HG02642 (cell line): ENCODE measurements around the gene MAPKAP1.
A peak's percentile ranks its signal among the peaks of the same experiment; 100 is the strongest.
"Not testable (repeated sequence)": the region's sequence is repeated elsewhere in the genome, so short reads cannot be mapped to it uniquely, and the experiment has no call there.

Experiments
- ATAC-seq: cut with Tn5 transposase; IDR thresholded peaks from one replicate; pipeline ENCODE4 v1.9.1; 2021; ENCODE audit warnings: mild to moderate bottlenecking; ENCODE audit not compliant: unreplicated experiment, poor library complexity

MAPKAP1 gene

DNA sequence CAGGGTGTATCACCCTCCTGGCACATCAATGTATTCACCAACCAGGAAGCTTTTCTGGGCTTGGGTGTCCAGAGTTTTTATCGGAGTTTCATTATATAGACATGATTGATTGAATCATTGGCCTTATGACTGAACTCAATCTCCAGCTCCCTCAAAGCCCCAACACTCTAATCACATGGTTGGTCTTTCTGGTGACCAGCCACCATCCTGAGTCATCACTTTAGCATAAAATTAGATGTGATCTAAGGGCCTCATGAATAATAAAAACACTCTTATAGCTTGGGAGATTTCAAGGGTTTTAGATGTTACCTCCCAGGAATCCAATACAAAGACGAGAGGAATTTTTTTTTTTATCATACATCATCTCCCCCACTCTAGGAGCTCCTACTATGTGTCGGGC lies 32.4 kb upstream of the MAPKAP1 start:
- ATAC-seq, result no peak

DNA sequence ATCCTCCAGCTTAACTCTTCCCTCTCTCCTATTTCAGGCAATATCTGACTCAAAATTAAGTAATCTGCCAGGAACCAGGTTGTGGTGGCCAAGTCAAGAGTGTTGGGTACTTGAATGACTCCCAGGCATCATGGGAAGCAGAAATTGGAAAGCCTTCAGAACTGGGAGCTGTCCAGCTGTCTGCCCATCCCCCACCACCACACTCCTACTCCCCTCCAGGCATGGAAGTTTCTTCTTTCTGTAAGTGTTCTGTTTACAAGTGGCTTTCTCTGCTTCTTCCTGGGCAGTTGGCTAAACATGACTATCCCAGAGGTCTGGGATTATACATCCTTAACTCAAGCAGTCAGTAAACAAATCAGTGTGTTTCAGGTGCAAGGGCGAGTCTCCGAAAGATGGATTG lies 25.6 kb upstream of the MAPKAP1 start:
- ATAC-seq, result no peak

DNA sequence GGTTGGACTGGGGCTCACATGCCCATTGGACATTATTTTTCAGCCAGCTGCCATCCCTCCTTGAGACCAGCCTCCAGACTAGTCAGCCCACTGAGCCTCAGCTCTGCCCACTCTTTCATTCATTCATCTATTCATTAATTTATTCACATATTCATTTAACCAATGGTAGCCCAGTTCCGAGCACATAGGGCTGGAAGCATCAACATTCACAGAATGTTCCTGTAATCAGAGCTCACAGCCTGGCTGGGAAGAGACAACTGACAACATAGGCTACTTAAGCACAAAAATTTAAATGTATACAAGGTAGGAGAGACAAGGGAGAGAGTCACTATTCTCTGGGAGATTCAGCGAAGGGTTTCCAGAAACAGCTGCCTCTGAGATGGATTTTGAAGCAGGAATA lies 23.2 kb upstream of the MAPKAP1 start:
- no peak for ATAC-seq

DNA sequence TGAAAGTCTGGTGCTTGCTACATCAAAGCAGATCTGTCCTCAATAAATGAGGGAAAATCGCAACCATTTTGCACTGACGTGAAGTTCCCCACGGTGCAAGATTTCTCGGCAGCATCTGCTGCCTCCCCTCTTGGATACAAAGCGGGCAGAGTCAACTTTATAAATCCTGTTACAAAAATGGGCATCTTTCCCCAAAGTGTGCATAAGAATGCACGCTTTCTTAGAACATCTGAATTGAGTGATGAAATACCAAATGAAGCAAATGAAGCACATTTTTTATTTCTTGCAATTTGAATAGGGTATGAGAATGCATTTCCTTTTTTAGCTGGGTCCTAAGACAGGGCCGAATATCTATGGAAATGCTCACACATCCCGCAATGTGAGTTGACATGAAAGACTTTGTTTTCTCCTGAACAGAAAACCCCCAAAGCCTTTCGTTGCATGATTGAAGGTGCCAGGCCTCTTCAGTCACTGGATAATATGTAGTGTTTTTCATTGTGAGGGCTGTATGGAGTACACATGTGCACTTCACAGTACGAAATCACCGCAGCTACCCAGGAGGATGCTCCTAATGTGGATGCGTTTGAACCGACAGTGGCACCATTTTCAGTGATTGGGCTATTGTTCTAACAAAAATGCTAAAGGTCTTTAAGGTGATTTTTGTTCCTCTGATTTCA lies 19.6 kb upstream of the MAPKAP1 start:
- ATAC-seq, result no peak

DNA sequence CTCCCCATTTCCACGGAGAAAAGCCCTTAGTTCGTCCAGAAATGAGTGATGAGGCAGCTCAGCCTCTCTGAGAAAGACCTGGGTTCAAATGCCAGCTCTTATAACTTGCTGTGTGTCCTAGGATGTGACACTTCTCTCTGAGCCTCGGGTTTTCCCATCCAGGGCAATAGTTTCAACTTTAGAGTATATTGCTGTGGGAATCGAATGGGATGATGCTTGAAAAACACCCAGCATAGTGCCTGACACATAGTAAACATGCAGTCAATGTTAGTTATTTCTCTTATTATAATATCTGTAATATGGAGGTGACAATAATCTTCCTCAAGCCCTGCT lies 430 bp upstream of the MAPKAP1 start:
- ATAC-seq, result no peak

DNA sequence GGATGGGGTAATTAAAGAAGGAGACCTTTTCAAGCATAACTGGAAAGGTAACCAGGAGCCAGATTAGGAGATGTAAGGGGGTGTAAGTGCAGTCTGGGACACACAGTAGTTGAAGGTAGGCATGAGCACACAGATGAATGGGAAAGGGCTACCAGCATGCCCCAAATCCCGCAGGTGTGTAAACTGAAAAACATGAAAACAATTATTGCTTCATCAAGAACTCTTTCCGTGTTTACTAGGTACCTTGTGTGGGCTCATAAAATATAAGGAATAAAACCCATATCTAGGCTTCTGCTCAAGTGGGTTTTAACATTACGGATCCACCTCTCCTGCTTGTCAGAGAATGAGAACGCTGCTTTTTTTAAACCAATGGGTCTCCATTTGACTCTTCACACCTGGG lies 1.1 kb downstream of the MAPKAP1 start:
- ATAC-seq, result no peak

DNA sequence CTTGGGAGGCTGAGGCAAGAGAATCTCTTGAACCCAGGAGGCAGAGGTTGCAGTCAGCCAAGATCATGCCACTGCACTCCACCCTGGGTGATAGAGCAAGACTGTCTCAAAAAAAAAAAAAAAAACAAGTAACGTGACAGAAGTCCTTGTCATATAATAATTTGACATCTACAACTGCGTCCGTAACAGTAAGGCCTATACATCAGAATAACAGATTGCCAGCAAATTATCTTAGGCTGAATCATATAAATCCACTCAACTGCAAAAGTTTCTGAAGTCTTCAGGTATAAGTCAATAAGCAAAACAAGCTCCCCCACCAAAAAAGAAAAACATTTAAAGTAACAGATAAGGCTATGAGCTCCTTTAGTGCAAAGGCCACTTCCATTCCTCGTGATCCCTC lies 3.3 kb downstream of the MAPKAP1 start:
- ATAC-seq, result no peak

DNA sequence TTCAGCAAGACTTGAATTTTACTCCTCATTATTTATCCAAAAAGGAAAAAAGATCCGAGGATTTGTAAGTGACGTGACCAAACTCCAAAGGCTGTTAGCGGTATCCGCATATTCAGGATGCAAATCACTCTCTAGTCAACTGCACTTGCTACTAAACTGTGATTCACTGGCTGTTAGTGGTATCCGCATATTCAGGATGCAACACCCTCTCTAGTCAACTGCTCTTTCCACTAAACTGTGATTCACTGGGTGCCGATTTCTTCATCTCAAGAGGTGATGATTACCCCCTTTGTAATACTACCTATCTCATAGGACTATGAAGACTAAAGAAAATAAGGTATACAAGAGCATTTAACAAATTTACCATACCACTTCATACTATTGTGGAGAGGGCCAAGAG lies 5.7 kb downstream of the MAPKAP1 start:
- ATAC-seq, result no peak

DNA sequence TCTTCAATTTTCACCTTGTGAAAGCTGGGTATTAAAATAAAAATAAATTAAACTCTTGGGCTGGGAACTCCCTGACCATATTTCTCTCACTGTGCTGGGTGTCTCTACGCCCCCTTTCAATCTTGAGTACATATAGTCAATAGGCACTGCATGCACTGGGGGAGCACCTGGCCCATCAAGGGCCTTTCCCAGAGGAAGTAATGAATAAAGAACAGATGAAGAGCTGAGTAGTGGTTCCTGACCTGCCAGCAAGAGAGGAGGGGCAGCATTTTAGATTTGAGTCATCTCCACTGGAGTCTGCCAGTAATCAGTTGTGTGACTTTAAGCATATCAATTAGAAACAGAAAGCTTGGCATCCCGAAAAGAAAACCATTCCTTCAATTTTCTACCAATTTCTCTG lies 6.2 kb downstream of the MAPKAP1 start:
- peak; percentile 90 for ATAC-seq

DNA sequence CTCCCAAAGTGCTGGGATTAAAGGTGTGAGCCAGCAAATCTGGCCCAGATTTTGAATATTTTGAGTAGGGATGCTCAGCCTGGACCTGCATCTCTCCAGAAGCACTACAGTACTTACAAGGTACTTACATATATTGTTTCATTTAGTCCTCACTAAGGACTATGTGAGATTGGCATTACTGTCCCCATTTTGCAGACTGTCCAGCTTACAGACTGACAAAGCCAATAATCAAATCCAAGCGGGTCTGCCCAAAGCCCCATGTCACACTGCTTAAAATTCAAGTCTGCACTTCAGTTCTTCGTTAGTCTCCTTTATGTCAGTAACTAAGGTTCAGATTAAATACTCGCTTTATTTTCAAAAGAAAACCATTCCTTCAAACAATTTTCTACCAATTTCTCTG lies 7.1 kb downstream of the MAPKAP1 start:
- no peak for ATAC-seq

DNA sequence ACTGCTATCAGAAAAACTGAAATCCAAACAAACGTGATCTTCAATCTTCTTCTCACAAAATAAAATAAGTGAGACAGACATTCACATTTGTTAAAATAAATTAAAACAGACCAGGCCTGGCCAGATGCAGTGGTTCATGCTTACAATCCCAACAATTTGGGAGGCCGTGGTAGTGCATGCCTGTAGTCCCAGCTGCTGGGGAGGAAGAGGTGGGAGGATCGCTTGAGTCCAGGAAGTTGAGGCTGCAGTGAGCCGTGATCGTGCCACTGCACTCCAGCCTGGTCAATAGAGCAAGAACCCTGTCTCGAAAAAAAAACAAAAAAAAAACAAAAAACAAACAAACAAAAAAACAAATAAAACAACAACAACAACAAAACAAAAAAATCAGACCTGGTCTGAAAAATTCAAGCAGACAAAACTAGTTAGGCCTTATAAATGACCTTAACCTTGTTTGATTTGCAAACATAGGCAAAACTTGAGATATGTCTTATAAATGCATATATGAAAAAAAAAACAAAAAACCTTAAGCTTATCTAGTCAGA lies 10.8 kb downstream of the MAPKAP1 start:
- ATAC-seq, result no peak

DNA sequence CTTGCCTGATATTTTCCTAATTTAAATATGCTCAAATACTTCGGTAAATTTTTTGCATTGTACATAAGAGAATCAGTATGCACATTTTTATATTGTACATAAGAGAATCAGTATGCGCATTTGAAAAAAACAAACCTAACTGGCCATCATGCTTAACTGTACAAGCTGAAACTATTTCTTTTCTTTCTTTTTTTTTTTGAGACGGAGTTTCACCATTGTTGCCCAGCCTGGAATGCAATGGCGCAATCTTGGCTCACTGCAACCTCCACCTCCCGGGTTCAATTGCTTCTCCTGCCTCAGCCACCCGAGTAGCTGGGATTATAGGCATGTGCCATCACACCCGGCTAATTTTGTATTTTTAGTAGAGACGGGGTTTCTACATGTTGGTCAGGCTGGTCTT lies 11.5 kb downstream of the MAPKAP1 start:
- not testable (repeated sequence) for ATAC-seq

DNA sequence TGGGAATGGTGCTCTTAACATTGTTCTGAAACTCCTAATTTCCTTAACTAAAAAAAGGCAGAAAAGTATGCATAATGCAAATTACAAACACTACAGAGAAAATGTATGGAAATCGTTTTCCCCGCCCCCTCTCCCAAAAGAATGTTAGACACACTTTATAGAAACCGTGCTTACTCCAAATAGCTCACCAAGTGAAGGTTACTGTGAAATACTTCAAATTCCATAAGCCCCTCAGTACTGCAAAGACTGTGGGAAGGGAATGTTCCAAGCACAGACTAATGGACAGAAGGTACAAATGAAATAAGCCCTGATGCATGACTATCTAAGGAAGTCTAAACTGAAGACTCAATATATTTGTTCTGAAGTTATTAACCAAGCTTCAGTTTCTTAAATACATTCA lies 12.5 kb downstream of the MAPKAP1 start:
- no peak for ATAC-seq

DNA sequence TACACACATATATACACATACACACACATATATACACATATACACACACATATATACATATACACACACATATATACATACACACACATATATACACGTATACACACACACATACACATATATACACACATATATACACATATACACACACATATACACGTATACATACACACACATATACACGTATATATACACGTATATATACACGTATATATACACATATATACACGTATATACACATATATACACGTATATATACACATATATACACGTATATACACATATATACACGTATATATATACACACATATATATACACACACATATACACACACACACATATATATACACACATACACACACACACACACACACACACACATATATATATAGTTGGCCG lies 13.5 kb downstream of the MAPKAP1 start:
- not testable (repeated sequence) for ATAC-seq

DNA sequence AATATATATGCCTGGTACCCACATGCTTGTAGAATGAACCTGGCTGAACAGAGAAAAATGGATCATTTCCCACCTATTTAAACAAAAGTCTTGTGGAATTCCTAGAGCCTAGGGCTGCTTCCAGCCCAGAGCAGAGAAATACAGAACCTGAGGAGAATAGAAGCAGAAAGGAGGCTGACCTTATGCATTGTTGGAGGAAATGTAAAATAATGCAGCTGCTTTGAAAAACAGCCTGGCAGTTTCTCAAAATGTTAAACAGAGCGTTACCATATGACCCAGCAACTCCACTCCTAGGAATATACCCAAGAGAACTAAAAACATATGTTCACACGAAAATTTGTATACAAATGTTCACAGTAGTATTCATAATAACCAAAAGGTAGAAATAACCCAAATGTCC lies 15.1 kb downstream of the MAPKAP1 start:
- no peak for ATAC-seq

DNA sequence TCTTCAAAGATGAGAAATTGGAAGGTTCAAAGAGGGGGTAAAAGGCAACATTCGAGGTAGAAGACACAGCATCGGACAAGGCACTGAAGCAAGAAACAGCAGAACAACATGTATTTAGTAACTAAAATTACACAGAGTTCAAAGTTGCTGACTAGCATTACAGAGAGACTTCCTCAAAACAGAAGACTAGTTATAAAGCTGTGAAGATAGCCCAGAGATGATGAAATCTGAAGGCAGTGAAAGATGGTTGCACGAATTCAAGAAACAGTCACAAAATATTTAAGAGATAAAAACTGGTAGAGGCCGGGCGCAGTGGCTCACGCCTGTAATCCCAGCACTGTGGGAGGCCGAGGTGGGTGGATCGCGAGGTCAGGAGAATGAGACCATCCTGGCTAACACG lies 16.3 kb downstream of the MAPKAP1 start:
- no peak for ATAC-seq

DNA sequence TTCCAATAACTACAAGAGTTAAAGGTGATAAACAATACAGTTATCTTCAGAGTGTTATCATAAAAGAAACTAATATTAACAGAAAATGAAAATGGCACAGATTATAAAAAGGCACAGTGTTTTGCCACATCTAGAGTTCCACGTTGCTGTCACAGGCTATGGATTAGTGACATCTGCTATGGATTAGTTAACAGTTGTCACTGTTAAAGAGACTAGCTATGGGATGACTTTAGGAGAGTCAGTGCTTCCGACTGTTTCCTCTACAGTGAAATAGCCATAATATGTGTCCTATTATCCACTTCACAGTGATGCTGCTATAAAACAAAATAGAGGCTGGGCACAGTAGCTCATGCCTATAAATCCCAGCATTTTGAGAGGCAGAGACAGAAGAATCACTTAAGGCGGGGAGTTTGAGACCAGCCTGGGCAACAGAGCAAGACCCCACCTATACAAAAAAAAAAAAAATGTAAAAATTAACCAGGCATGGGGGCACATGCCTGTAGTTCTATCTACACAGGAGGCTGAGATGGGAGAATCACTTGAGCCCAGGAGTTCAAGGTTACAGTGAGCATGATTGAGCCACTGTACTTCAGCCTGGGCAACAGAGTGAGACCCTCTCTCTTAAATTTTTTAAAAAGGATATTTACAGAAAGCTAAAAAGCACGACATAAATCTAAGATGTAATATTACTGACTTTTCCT lies 19.7 kb downstream of the MAPKAP1 start:
- no peak for ATAC-seq

DNA sequence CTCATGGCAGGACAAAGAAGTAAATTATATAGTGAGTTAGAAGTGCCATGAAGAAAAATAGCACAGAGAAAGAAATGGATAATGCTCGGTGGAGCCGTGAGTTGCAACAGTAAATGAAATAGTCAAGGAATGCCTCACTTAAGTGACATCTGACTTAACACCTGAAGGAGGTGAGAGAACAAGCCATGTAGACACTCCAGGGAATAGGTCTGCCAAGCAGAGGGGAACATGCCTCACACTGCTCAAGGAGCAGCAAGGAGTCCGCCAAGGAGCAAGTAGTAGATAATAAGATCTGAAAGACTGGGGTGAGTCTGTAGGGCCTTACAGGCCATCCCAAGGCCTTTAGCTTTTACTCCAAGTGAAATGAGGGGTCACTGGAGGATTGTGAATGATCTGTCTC lies 21.8 kb downstream of the MAPKAP1 start:
- ATAC-seq, result no peak

DNA sequence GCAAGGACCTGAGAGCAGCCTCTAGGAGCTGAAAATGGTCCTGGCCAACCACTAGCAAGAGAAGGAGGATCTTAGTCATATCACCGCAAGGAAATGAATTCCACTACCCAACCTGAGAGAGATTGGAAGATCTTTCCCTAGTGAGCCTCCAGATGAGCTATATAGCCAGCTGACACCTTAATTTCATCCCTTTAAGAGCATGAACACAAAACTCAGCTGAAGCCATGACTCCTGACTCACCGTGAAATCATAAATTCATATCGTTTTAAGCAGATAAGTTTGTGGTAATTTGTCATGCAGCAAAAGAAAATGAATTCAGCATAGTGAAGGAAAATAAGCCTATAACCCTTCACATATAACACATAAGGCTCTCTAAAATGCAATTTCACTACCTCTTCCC lies 23.5 kb downstream of the MAPKAP1 start:
- no peak for ATAC-seq

DNA sequence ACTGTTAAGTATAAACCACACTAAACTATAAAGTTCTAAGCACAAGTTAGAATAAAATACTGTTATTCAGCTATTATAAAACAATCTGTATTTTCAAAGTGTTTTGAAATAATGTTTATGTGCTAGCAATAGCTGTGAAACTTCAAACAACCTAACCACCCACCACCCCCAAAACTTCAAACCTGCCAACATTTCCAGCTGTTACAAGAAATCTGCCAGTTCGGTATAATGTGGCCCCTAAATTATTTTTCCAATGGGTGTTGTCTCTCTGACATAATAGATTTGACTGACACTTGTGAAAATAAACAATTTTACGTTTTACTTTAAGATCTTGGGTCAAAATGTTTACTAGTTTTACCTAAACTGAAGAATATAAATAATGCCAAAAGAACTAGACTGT lies 24.7 kb downstream of the MAPKAP1 start:
- no peak for ATAC-seq

DNA sequence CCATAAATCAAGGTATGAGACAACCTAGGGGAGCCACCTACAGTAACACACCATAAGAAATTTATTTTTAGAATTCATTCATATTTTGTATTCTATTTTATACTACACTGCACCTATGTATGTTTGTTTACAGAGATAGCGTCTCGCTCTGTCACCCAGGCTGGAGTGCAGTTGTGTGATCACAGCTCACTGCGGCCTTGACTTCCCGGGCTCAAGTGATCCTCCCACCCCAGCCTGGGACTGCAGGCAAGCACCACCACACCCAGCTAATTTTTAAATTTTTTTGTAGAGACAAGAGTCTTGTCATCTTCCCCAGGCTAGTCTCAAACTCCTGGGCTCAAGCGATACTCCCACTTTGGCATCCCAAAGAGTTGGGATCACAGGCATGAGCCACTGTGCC lies 25.4 kb downstream of the MAPKAP1 start:
- ATAC-seq, result no peak

DNA sequence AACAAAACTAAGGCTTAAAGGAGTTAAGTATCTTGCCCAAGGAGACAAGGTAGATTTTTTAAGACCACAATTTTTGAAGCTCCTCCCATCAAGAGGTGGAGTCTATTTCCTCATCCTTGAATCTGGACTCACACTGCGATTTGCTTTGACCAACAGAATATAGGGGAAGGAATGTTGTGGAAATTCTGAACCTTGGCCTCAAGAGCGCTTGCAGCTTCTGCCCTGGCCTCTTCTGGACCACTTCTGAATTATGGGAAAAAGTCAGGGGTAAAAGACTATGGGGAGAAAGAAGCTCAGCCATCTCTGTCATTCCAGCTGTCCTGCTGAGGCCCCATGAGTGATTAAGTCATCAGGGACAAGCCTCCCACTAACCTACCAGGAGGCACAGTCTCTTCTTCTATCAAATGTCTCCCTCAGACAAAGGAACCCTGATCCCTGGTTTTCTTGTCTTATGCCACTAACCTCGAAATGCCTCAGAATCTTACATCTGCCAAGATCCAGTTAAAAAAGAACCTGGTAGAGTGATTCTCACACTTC lies 25.9 kb downstream of the MAPKAP1 start:
- no peak for ATAC-seq
